ENCODE measurements around the gene GRIA1.

DNA sequence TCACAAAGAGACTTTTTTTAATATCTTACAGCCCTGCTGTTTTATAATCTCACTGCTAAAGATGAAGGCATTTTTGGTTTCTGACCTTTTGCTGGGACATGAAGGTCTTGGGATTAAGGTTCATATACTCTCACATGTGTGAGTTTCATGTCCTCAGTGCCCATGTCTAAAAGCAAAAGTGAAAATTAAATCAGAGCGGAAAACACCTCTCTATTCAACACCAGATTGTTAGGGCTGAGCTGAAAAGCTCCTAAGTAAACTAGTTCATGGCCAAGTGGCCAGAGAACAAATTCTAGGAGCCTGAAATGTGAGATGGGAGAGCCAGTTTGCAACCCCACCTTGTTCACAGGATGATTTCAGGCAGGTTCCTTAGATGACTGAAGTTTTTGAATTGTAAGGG lies 110.9 kb downstream of the GRIA1 start:
- TF ChIP-seq POLR2A (IDR thresholded peaks at IDR 0.05): no peak
- TF ChIP-seq, protein P1, sequence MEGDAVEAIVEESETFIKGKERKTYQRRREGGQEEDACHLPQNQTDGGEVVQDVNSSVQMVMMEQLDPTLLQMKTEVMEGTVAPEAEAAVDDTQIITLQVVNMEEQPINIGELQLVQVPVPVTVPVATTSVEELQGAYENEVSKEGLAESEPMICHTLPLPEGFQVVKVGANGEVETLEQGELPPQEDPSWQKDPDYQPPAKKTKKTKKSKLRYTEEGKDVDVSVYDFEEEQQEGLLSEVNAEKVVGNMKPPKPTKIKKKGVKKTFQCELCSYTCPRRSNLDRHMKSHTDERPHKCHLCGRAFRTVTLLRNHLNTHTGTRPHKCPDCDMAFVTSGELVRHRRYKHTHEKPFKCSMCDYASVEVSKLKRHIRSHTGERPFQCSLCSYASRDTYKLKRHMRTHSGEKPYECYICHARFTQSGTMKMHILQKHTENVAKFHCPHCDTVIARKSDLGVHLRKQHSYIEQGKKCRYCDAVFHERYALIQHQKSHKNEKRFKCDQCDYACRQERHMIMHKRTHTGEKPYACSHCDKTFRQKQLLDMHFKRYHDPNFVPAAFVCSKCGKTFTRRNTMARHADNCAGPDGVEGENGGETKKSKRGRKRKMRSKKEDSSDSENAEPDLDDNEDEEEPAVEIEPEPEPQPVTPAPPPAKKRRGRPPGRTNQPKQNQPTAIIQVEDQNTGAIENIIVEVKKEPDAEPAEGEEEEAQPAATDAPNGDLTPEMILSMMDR (IDR thresholded peaks at IDR 0.05): no peak
